Measurements from ENCODE around the gene ZNF76. TPM values are rescaled to one million over a fixed set of nuclear protein-coding genes. Genes with fewer than 3 reads are reported as not detected.

The ZNF76 gene
- polyA plus RNA-seq, 1 donor from 2014 or later: 26.3 TPM

DNA sequence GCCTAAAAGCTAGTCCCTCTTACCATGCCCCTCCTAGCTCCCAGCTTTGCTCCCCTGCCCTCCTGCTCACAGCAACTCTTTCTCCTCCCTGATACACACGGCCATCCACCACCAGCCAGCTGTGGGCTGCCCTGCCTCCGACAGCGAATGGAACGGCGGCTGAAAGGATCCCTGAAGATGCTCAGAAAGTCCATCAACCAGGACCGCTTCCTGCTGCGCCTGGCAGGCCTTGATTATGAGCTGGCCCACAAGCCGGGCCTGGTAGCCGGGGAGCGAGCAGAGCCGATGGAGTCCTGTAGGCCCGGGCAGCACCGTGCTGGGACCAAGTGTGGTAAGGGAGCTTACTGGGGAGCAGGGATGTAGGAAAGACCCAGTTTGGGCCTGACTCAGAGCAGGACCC lies 16.6 kb upstream of the ZNF76 start:
- H3F3A ChIP-seq (ENCODE audit: insufficient read depth, low read length, poor library complexity, severe bottlenecking): no peaks in the 10 kb centered on the region
- no peaks in the 10 kb centered on the region for H3K36me3 ChIP-seq (ENCODE audit: insufficient read depth, low read length)
- no peaks in the 10 kb centered on the region for H3K9me3 ChIP-seq (ENCODE audit: low read length)
- H3K27me3 ChIP-seq (ENCODE audit: insufficient read depth, low read depth, low read length): no peaks in the 10 kb centered on the region
- no peaks in the 10 kb centered on the region for H3K79me2 ChIP-seq (replicated peaks; ENCODE audit: insufficient read depth, low read length)
- no peak overlapping the region for H3K4me2 ChIP-seq (ENCODE audit: low read length)
- no peaks in the 10 kb centered on the region for H4K20me1 ChIP-seq (ENCODE audit: insufficient read depth)
- H3K27ac ChIP-seq (ENCODE audit: low read length): no peak overlapping the region
- H3K9me2 ChIP-seq (ENCODE audit: insufficient read depth, low read length): no peaks in the 10 kb centered on the region
- no peak overlapping the region for H2AFZ ChIP-seq (ENCODE audit: low read depth, low read length)
- TF ChIP-seq RAD21 (conservative IDR thresholded peaks at IDR 0.05): no peak
- TF ChIP-seq EP300 (conservative IDR thresholded peaks at IDR 0.05; ENCODE audit: poor library complexity, severe bottlenecking): no peak
- TF ChIP-seq EZH2 (IDR thresholded peaks at IDR 0.05; ENCODE audit: borderline replicate concordance, insufficient read depth, low read length, poor library complexity, severe bottlenecking): no peak
- no peak for TF ChIP-seq MXI1 (conservative IDR thresholded peaks at IDR 0.05; ENCODE audit: poor library complexity, severe bottlenecking)
- TF ChIP-seq SMC3 (conservative IDR thresholded peaks at IDR 0.05; ENCODE audit: poor library complexity): no peak
- TF ChIP-seq, protein P1, sequence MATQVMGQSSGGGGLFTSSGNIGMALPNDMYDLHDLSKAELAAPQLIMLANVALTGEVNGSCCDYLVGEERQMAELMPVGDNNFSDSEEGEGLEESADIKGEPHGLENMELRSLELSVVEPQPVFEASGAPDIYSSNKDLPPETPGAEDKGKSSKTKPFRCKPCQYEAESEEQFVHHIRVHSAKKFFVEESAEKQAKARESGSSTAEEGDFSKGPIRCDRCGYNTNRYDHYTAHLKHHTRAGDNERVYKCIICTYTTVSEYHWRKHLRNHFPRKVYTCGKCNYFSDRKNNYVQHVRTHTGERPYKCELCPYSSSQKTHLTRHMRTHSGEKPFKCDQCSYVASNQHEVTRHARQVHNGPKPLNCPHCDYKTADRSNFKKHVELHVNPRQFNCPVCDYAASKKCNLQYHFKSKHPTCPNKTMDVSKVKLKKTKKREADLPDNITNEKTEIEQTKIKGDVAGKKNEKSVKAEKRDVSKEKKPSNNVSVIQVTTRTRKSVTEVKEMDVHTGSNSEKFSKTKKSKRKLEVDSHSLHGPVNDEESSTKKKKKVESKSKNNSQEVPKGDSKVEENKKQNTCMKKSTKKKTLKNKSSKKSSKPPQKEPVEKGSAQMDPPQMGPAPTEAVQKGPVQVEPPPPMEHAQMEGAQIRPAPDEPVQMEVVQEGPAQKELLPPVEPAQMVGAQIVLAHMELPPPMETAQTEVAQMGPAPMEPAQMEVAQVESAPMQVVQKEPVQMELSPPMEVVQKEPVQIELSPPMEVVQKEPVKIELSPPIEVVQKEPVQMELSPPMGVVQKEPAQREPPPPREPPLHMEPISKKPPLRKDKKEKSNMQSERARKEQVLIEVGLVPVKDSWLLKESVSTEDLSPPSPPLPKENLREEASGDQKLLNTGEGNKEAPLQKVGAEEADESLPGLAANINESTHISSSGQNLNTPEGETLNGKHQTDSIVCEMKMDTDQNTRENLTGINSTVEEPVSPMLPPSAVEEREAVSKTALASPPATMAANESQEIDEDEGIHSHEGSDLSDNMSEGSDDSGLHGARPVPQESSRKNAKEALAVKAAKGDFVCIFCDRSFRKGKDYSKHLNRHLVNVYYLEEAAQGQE (IDR thresholded peaks at IDR 0.05; ENCODE audit: borderline replicate concordance): no peak
- TF ChIP-seq, protein P2, sequence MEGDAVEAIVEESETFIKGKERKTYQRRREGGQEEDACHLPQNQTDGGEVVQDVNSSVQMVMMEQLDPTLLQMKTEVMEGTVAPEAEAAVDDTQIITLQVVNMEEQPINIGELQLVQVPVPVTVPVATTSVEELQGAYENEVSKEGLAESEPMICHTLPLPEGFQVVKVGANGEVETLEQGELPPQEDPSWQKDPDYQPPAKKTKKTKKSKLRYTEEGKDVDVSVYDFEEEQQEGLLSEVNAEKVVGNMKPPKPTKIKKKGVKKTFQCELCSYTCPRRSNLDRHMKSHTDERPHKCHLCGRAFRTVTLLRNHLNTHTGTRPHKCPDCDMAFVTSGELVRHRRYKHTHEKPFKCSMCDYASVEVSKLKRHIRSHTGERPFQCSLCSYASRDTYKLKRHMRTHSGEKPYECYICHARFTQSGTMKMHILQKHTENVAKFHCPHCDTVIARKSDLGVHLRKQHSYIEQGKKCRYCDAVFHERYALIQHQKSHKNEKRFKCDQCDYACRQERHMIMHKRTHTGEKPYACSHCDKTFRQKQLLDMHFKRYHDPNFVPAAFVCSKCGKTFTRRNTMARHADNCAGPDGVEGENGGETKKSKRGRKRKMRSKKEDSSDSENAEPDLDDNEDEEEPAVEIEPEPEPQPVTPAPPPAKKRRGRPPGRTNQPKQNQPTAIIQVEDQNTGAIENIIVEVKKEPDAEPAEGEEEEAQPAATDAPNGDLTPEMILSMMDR (IDR thresholded peaks at IDR 0.05; ENCODE audit: poor library complexity, severe bottlenecking): no peak
- no peak overlapping the region for H3K9ac ChIP-seq (ENCODE audit: low read length)
- H3K4me3 ChIP-seq (ENCODE audit: low read length): no peak overlapping the region

DNA sequence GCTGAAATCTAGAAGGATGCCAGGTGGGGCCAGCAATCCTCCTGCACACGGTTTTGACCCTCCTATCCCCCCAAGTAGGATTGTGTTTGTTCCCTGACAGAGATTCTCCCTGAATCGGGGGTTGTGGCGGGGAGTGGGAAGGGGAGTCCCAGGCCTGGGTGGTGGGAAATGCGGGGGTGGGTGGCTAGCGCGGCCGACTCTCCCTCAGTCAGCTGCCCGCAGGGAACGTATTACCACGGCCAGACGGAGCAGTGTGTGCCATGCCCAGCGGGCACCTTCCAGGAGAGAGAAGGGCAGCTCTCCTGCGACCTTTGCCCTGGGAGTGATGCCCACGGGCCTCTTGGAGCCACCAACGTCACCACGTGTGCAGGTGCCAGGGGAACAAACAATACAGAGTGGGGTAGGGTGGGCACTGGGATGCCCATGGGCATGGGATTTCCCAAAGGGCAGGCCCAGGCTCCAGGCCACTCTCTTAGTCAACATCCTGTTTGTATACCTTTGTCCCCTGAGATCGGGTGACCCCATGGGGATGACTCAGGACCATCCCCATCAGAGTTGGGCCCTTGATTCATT lies 16.1 kb upstream of the ZNF76 start:
- TF ChIP-seq EP300 (conservative IDR thresholded peaks at IDR 0.05; ENCODE audit: poor library complexity, severe bottlenecking) (no peak), SMC3 (conservative IDR thresholded peaks at IDR 0.05; ENCODE audit: poor library complexity) (no peak), POLR2AphosphoS5 (IDR thresholded peaks at IDR 0.05) (no peak), RAD21 (conservative IDR thresholded peaks at IDR 0.05) (no peak), MXI1 (conservative IDR thresholded peaks at IDR 0.05; ENCODE audit: poor library complexity, severe bottlenecking) (no peak), TAF1 (IDR thresholded peaks at IDR 0.05; ENCODE audit: low read depth) (no peak), EZH2 (IDR thresholded peaks at IDR 0.05; ENCODE audit: borderline replicate concordance, insufficient read depth, low read length, poor library complexity, severe bottlenecking) (no peak)
- TF ChIP-seq, protein P1 (IDR thresholded peaks at IDR 0.05; ENCODE audit: borderline replicate concordance): no peak
- TF ChIP-seq, protein P2 (IDR thresholded peaks at IDR 0.05; ENCODE audit: poor library complexity, severe bottlenecking): no peak
- H3K79me2 ChIP-seq (replicated peaks; ENCODE audit: insufficient read depth, low read length): no peaks in the 10 kb centered on the region
- H3K9me2 ChIP-seq (ENCODE audit: insufficient read depth, low read length): no peaks in the 10 kb centered on the region
- no peaks in the 10 kb centered on the region for H4K20me1 ChIP-seq (ENCODE audit: insufficient read depth)
- no peak overlapping the region for H2AFZ ChIP-seq (ENCODE audit: low read depth, low read length)
- H3K27ac ChIP-seq (ENCODE audit: low read length): no peak overlapping the region
- H3K4me3 ChIP-seq (ENCODE audit: low read length): no peak overlapping the region
- no peak overlapping the region for H3K9ac ChIP-seq (ENCODE audit: low read length)
- H3K4me2 ChIP-seq (ENCODE audit: low read length): no peak overlapping the region
- no peaks in the 10 kb centered on the region for H3K36me3 ChIP-seq (ENCODE audit: insufficient read depth, low read length)
- H3K9me3 ChIP-seq (ENCODE audit: low read length): no peaks in the 10 kb centered on the region
- no peaks in the 10 kb centered on the region for H3K27me3 ChIP-seq (ENCODE audit: insufficient read depth, low read depth, low read length)
- no peaks in the 10 kb centered on the region for H3F3A ChIP-seq (ENCODE audit: insufficient read depth, low read length, poor library complexity, severe bottlenecking)
